Measurements from ENCODE around the gene ZNF175. TPM values are rescaled to one million over a fixed set of nuclear protein-coding genes. Genes with fewer than 3 reads are reported as not detected.

The ZNF175 gene
- total and polyA plus RNA-seq, 2 experiments from 2014 or later: 1.1 to 4.1 TPM

DNA sequence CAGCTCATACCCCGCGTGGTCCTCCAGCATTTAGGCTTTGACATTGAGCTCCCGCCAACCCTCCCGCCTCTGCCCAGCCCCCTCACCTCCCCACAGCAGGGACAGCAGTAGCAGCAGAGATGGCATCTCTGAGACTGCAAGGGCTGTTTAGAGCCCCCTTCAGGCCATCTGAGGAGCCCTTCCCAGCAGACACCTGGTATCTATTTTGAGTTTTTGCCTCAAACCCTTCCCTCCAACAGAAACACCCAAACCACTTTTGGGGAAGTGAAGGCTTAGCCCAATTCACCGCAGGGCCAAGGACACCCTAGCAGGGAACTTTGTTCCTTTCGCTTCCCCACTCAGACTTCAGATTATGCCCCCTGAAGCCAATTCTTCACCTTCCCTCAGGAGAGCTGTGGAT is 6.3 kb upstream of the ZNF175 start:
- H3K79me2 ChIP-seq: no peaks in the 10 kb centered on the region
- H3K36me3 ChIP-seq (replicated peaks; ENCODE audit: insufficient read depth, low read depth): no peaks in the 10 kb centered on the region
- no peaks in the 10 kb centered on the region for H4K20me1 ChIP-seq (ENCODE audit: insufficient read depth, poor library complexity, severe bottlenecking)
- no peaks in the 10 kb centered on the region for H3K4me1 ChIP-seq (ENCODE audit: insufficient read depth)
- no peaks in the 10 kb centered on the region for H3K9me2 ChIP-seq (replicated peaks; ENCODE audit: insufficient read depth)
- DNase-seq (ENCODE audit: low spot score): no peak
- WGBS (ENCODE audit: low lambda C conversion rate, missing lambda C conversion rate): 75% methylated on average over 4 of the region's 6 CpGs
- H3K27me3 ChIP-seq: no peaks in the 10 kb centered on the region
- no peak overlapping the region for H3K4me3 ChIP-seq
- H2AFZ ChIP-seq: no peak overlapping the region
- H3K27ac ChIP-seq: no peak overlapping the region
- TF ChIP-seq EZH2phosphoT487 (IDR thresholded peaks at IDR 0.05; ENCODE audit: low read depth, severe bottlenecking, unreplicated experiment) (no peak), EZH2 (IDR thresholded peaks at IDR 0.05; ENCODE audit: borderline replicate concordance) (no peak)
- TF ChIP-seq, protein P1, sequence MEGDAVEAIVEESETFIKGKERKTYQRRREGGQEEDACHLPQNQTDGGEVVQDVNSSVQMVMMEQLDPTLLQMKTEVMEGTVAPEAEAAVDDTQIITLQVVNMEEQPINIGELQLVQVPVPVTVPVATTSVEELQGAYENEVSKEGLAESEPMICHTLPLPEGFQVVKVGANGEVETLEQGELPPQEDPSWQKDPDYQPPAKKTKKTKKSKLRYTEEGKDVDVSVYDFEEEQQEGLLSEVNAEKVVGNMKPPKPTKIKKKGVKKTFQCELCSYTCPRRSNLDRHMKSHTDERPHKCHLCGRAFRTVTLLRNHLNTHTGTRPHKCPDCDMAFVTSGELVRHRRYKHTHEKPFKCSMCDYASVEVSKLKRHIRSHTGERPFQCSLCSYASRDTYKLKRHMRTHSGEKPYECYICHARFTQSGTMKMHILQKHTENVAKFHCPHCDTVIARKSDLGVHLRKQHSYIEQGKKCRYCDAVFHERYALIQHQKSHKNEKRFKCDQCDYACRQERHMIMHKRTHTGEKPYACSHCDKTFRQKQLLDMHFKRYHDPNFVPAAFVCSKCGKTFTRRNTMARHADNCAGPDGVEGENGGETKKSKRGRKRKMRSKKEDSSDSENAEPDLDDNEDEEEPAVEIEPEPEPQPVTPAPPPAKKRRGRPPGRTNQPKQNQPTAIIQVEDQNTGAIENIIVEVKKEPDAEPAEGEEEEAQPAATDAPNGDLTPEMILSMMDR (IDR thresholded peaks at IDR 0.05; ENCODE audit: poor library complexity): no peak
- H3K9me3 ChIP-seq (ENCODE audit: low read depth): no peaks in the 10 kb centered on the region
- H3K4me2 ChIP-seq: no peak overlapping the region

DNA sequence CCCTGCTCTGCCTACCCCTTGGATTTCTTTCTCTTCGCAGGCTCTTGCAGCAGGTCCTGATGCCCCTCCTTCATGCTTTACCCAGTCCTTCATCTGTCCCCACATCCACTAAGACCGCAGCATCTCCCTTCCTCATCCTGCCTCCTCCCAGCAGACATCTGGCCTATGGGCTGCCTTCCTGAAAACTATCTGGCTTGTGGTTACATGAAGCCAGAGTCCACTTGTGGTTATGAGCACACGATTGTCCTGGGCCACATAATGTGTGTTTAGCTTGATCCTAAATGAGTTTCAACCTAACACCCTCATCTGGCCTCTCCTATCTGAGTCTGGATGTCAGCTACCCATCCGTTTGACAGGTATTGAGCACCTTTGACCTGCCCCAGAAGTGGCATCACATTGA is 5.5 kb upstream of the ZNF175 start:
- no peaks in the 10 kb centered on the region for H3K4me1 ChIP-seq (ENCODE audit: insufficient read depth)
- H3K9me2 ChIP-seq (replicated peaks; ENCODE audit: insufficient read depth): no peaks in the 10 kb centered on the region
- WGBS (ENCODE audit: low lambda C conversion rate, missing lambda C conversion rate): 61% methylated on average over 3 of the region's 4 CpGs
- no peak for DNase-seq (ENCODE audit: low spot score)
- no peaks in the 10 kb centered on the region for H3K9me3 ChIP-seq (ENCODE audit: low read depth)
- no peak overlapping the region for H3K4me2 ChIP-seq
- H2AFZ ChIP-seq: no peak overlapping the region
- no peaks in the 10 kb centered on the region for H3K79me2 ChIP-seq
- H3K4me3 ChIP-seq: no peak overlapping the region
- H3K27ac ChIP-seq: no peak overlapping the region
- H4K20me1 ChIP-seq (ENCODE audit: insufficient read depth, poor library complexity, severe bottlenecking): no peaks in the 10 kb centered on the region
- no peaks in the 10 kb centered on the region for H3K27me3 ChIP-seq
- no peak for TF ChIP-seq EZH2 (IDR thresholded peaks at IDR 0.05; ENCODE audit: borderline replicate concordance)
- TF ChIP-seq, protein P1 (IDR thresholded peaks at IDR 0.05; ENCODE audit: poor library complexity): no peak
- TF ChIP-seq EZH2phosphoT487 (IDR thresholded peaks at IDR 0.05; ENCODE audit: low read depth, severe bottlenecking, unreplicated experiment): no peak
- H3K36me3 ChIP-seq (replicated peaks; ENCODE audit: insufficient read depth, low read depth): no peaks in the 10 kb centered on the region

DNA sequence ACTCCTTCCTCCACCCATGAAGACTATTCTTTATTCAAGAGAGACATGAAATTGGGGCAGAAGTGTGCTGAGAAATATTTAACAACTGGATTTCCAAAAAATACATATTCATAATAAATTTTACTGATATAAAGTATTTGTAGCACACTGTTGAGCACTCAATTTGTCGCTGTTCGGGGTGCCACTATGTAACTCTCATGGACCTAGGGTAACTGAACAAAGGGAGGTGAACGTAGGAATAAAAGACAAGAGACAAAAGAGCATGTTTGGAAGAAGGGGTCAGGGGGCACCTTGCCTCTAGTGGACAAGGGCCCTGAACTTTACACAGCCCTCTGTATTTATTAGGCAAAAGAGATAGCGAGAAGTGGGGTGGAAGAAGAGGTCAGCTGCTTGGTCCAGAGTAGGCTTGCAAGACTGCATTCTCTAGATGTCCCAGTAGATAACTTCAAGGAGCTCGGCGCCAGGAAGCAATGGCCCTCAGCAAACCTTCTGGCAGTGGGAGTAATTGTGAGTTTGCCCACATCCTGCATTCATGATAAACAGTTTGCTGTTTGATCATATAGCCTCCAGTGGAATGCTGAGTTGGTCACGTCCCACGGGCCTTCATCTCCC is 4.5 kb upstream of the ZNF175 start:
- Histone ChIP-seq H3K4me3 (no peak overlapping the region), H3K27ac (no peak overlapping the region), H3K9me3 (ENCODE audit: low read depth) (no peaks in the 10 kb centered on the region), H3K9me2 (replicated peaks; ENCODE audit: insufficient read depth) (no peaks in the 10 kb centered on the region), H2AFZ (no peak overlapping the region), H3K4me2 (no peak overlapping the region), H3K36me3 (replicated peaks; ENCODE audit: insufficient read depth, low read depth) (no peaks in the 10 kb centered on the region), H3K4me1 (ENCODE audit: insufficient read depth) (no peaks in the 10 kb centered on the region), H3K27me3 (no peaks in the 10 kb centered on the region), H3K79me2 (peaks cover under 1% of the 10 kb centered on the region), H4K20me1 (ENCODE audit: insufficient read depth, poor library complexity, severe bottlenecking) (no peaks in the 10 kb centered on the region)
- DNase-seq (ENCODE audit: low spot score): no peak
- WGBS (ENCODE audit: low lambda C conversion rate, missing lambda C conversion rate): 75% methylated on average over 8 of the region's 8 CpGs
- TF ChIP-seq EZH2 (IDR thresholded peaks at IDR 0.05; ENCODE audit: borderline replicate concordance): no peak
- no peak for TF ChIP-seq EZH2phosphoT487 (IDR thresholded peaks at IDR 0.05; ENCODE audit: low read depth, severe bottlenecking, unreplicated experiment)
- TF ChIP-seq, protein P1 (IDR thresholded peaks at IDR 0.05; ENCODE audit: poor library complexity): no peak

Measured in hepatocyte (in vitro differentiated cells).